SKM-1 (cell line): ENCODE measurements around the gene UBE2L5.
A peak's percentile ranks its signal among the peaks of the same experiment; 100 is the strongest.

Source experiments
- DNase-seq: peaks from one replicate; lab custom pipeline; 2025; ENCODE audit not compliant: unreplicated experiment; lab: John Stamatoyannopoulos, UW

Gene UBE2L5

DNA sequence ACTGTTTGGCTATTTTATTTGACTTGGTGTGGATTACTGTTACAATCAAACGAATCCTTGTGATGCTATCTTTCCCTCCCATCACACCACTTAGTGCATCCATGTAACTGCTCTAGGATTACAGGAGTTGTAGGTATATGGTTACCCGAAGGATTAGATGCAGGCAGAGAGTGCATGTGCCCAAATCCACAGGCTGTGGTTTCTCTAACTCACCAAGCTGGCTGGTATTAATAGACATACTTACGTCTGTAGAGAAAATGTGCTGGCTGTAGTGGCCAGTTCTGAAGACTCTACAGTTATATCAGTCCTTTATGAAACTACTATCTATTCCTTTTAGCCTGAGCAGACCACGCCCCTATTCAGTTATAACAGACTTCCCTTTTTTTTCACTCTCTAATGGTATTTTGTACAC is 44.6 kb downstream of the UBE2L5 start:
- DNase-seq, result peak; percentile 72

DNA sequence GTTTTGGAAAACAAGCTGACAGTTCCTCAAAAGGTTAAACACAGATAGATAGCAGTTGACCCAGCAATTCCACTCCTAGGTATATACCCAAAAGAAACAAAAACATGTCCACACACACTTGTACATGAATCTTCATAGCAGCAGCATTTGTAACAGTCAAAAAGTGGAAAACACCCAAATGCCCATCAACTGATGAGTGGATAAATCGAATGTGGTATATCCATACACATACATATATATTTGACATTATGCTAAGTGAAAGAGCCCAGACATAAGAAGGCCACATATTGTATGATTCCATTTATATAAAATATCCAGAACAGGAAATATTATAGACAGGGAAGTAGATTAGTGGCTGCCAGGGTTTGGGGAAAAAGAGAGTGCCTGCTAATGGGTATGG is 51.4 kb downstream of the UBE2L5 start:
- no peak for DNase-seq

DNA sequence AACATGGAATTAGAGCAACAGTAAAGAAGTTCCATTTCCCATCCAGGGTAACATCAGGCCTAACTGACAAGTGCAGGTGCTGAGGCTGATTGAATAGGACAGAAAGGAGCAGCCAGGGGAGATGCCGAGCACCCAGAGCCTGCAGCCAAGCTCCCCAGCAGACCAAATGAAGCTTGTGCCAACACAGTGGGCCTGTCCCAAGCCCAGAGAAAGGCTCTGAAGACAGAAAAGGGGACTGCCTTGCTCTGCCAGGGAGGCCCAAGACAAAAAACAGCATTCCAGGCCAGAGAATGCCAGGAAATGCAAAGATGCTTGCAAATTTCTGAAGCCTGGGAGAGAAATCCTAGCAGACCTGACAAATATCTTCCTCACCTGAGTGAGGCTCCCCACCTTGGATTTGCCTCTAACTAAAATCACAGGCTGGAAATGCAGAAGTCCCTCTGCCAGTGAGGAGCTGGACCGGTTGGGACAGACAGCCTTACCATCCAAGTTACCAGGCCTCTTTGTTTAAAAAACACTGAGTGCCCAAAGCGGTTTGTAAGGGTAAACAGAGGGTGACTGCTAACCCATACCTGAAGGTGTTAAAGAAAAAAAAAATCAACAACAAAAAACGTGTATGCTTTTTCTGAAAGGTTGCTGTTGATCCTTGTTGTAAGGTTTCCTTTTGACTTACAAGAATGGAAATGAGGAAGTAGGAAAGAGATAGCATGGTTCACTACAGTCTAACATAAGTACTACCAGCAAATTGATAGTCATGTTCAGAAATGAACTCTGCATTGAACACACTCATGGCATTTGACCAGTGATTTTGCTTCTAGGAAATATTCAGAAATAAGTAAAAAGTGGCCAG is 55.3 kb downstream of the UBE2L5 start:
- peak; percentile 17 for DNase-seq
